Measurements from ENCODE around the gene DUSP28. TPM values are rescaled to one million over a fixed set of nuclear protein-coding genes. Genes with fewer than 3 reads are reported as not detected.
A peak's percentile ranks its signal among the peaks of the same experiment; 100 is the strongest.

The DUSP28 gene
- total and polyA plus RNA-seq, 9 donors, result 2.7 to 9.9 (median 4.3) TPM

DNA sequence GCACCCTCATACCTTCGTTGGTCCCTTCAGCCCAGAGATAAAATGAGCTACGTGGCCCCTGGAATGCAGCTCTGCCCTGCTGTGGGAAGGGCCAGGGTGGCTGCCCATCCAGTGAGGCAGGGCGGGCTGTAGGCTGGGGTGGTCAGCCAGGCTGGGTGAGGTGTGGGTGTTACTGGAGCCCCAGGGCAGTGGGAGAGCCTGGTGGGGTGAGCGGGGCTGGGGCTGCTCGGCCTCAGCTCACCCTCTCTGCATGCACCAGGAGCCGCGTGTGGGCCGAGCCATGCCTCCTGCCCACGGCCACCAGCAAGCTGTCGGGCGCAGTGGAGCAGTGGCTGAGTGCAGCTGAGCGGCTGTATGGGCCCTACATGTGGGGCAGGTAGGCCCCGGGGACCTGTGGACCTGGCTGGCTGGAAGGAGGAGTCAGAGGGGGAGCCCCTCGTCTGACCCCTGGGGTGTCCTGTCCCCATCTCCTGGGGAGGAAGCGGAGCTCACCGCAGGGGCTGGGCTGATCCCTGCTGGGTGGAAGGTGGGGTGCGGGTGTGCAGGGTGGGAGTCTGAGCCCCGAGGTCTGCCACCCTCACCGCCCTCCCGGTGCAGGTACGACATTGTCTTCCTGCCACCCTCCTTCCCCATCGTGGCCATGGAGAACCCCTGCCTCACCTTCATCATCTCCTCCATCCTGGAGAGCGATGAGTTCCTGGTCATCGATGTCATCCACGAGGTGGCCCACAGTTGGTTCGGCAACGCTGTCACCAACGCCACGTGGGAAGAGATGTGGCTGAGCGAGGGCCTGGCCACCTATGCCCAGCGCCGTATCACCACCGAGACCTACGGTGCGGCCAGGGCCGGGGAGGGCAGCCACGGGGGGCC is 13.6 kb downstream of the DUSP28 start:
- H3K27ac ChIP-seq, result no peak overlapping the region
- H3K27me3 ChIP-seq, result no peaks in the 10 kb centered on the region
- intact Hi-C loops (cut with DNase I), result no loop called here
- no peak overlapping the region for H3K4me3 ChIP-seq
- TF ChIP-seq, protein P1, sequence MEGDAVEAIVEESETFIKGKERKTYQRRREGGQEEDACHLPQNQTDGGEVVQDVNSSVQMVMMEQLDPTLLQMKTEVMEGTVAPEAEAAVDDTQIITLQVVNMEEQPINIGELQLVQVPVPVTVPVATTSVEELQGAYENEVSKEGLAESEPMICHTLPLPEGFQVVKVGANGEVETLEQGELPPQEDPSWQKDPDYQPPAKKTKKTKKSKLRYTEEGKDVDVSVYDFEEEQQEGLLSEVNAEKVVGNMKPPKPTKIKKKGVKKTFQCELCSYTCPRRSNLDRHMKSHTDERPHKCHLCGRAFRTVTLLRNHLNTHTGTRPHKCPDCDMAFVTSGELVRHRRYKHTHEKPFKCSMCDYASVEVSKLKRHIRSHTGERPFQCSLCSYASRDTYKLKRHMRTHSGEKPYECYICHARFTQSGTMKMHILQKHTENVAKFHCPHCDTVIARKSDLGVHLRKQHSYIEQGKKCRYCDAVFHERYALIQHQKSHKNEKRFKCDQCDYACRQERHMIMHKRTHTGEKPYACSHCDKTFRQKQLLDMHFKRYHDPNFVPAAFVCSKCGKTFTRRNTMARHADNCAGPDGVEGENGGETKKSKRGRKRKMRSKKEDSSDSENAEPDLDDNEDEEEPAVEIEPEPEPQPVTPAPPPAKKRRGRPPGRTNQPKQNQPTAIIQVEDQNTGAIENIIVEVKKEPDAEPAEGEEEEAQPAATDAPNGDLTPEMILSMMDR (IDR thresholded peaks at IDR 0.05), result no peak
- TF ChIP-seq POLR2A (IDR thresholded peaks at IDR 0.05), result no peak
- no peak for TF ChIP-seq EP300 (IDR thresholded peaks at IDR 0.05)
- WGBS, 3 donors, result 83 to 91% (median 84%) methylated on average over 36 to 37 of the region's 37 CpGs
- no peaks in the 10 kb centered on the region for H3K36me3 ChIP-seq
- H3K9me3 ChIP-seq, result no peaks in the 10 kb centered on the region
- peaks cover 7% of the 10 kb centered on the region for H3K4me1 ChIP-seq (ENCODE audit: insufficient read depth)
- peak in 3 of 5 donors; percentile 19 to 32 (median 24) for DNase-seq

DNA sequence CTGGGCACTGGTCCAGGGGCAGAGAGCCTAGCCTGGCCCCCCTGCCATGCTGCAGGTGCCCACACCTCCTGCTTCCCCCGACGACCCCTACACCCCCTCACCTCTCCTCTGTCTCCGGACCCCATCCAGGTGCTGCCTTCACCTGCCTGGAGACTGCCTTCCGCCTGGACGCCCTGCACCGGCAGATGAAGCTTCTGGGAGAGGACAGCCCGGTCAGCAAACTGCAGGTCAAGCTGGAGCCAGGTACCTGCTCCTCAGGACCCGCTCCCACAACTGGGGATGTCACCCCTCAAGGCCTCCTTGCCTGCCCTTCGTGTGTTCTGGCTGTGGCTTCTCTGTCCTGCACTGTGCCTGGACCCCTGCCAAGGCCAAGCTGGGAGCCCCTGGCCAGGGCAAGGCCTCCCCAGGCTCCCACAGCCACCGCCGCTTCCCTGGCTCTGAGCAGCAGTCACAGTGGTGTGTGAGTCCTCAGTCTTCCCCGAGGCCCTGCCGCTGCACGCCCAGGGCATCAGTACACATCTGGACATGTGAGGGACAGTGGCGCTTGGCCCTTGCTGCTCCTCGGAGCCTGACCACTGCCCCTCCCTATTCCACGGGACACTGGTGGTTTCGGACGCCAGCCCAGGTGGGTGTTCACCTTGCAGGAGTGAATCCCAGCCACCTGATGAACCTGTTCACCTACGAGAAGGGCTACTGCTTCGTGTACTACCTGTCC is 14.4 kb downstream of the DUSP28 start:
- Histone ChIP-seq H3K4me3 (no peak overlapping the region), H3K9me3 (no peaks in the 10 kb centered on the region), H3K27ac (no peak overlapping the region), H3K27me3 (no peaks in the 10 kb centered on the region), H3K4me1 (ENCODE audit: insufficient read depth) (peaks cover 2% of the 10 kb centered on the region), H3K36me3 (no peaks in the 10 kb centered on the region)
- intact Hi-C loops (cut with DNase I), result no loop called here
- TF ChIP-seq EP300 (IDR thresholded peaks at IDR 0.05) (no peak), POLR2A (IDR thresholded peaks at IDR 0.05) (no peak)
- TF ChIP-seq, protein P1 (IDR thresholded peaks at IDR 0.05), result no peak
- peak in 2 of 5 donors; percentile 46 to 47 for DNase-seq
- WGBS, 3 donors, result 75 to 82% (median 78%) methylated on average over 20 to 21 of the region's 21 CpGs

DNA sequence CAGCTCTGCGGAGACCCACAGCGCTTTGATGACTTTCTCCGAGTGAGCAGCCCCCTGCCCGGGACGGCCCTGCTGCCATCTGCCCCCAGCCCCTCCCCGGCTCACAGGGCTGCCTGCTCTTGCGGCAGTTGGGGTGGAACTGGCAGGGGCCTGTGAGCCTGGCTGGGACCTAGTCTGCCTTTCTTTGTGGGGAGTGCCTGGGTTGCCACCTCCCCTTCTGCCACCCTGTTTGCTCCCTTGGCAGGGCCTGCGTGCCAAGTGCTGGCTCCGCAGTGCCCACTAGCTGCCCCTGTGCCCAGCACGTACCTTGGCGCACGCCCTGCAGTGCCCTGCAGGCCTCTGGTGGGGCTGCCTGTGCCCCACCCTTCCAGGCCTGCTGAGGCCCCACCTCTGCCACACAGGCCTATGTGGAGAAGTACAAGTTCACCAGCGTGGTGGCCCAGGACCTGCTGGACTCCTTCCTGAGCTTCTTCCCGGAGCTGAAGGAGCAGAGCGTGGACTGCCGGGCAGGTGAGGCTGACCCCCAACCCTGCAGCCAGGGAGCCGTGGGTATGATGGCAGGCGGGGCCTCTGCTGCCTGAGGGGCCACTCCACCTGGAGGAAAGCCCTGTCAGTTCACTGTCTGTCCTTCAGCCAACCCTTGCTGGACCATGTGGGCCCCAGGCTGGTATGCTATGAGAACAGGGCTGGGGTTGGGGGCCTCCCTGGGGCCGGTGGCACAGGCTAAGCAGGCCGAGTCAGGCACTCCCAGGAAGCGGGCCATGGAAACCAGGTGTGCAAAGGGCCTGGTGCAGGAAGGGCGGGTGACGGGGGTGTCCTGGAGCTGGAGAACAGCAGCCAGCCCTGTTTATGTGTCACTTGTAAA is 15.2 kb downstream of the DUSP28 start:
- no peaks in the 10 kb centered on the region for H3K9me3 ChIP-seq
- peak in 2 of 5 donors; percentile 24 to 31 for DNase-seq
- no peaks in the 10 kb centered on the region for H3K27me3 ChIP-seq
- WGBS, 3 donors, result 80 to 83% (median 82%) methylated on average over 21 to 23 of the region's 23 CpGs
- intact Hi-C loops (cut with DNase I), result no loop called here
- H3K4me1 ChIP-seq (ENCODE audit: insufficient read depth), result peaks cover 4% of the 10 kb centered on the region
- H3K27ac ChIP-seq, result no peak overlapping the region
- no peak overlapping the region for H3K4me3 ChIP-seq
- no peak for TF ChIP-seq POLR2A (IDR thresholded peaks at IDR 0.05)
- TF ChIP-seq, protein P1 (IDR thresholded peaks at IDR 0.05), result no peak
- no peak for TF ChIP-seq EP300 (IDR thresholded peaks at IDR 0.05)
- H3K36me3 ChIP-seq, result no peaks in the 10 kb centered on the region

DNA sequence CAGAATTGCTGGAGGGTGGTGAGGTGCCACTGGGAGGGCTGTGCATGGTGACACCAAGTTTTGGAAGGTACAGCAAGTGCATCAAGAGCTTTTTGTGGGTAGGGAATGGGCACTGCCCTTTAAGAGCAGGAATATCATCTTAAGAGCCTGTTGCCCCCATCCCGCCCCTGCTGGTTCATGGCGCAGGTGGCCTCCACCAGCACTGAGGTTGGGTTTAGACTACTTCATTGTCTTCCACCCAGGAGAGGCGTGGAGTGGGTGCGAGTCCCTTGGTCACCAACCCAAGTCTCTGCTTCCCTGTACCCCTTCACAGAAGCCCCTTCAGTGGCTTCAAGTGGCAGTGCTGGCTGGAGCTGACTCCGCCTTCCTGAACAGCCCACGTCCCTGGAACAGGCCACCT is 15.9 kb downstream of the DUSP28 start:
- DNase-seq, result no peak
- intact Hi-C loops (cut with DNase I), result no loop called here
- no peaks in the 10 kb centered on the region for H3K36me3 ChIP-seq
- TF ChIP-seq, protein P1 (IDR thresholded peaks at IDR 0.05), result no peak
- TF ChIP-seq POLR2A (IDR thresholded peaks at IDR 0.05), result no peak
- TF ChIP-seq EP300 (IDR thresholded peaks at IDR 0.05), result no peak
- no peak overlapping the region for H3K4me3 ChIP-seq
- H3K4me1 ChIP-seq (ENCODE audit: insufficient read depth), result peaks cover 5% of the 10 kb centered on the region
- no peaks in the 10 kb centered on the region for H3K27me3 ChIP-seq
- H3K9me3 ChIP-seq, result no peaks in the 10 kb centered on the region
- WGBS, 3 donors, result 76 to 86% (median 79%) methylated on average over 6 of the region's 6 CpGs
- no peak overlapping the region for H3K27ac ChIP-seq

Measured in ovary (tissue), 9 donors.